ENCODE results near the gene POLR2F. TPM values are rescaled to one million over a fixed set of nuclear protein-coding genes. Genes with fewer than 3 reads are reported as not detected.

POLR2F gene
- 10 to 100 TPM; 48.2 to 64.9 TPM for total RNA-seq

GRCh38 chr22:37953437-37954179 is at the start of gene POLR2F, which contains the start of gene C22orf23:
POLR2F (plus strand) TSS chr22:37953699; CDS start chr22:37953788, 89 bp downstream.
C22orf23 (minus strand) TSS chr22:37953601; CDS start chr22:37953149, 452 bp downstream.

GRCh38 chr22:37905534-37906363 is 47.8 kb upstream of the POLR2F start, which contains the start of gene MICALL1:
MICALL1 (plus strand) TSS chr22:37906297; CDS start chr22:37906423, 126 bp downstream.

GRCh38 chr22:37983860-37984791 is 30.6 kb downstream of the POLR2F start, which contains the start of gene SOX10:
SOX10 (minus strand) TSS chr22:37984555; CDS start chr22:37983784, 771 bp downstream.

Other genes starting within 250 kb of the POLR2F start
- 10 to 100 TPM in 1 of 2 donors, 1 to 10 TPM in 1; 9.6 to 16.7 TPM for gene GCAT, start 145.8 kb upstream of the POLR2F start, total RNA-seq
- gene GALR3, start 130.3 kb upstream of the POLR2F start, total RNA-seq, result not detected
- gene ANKRD54, start 109.4 kb upstream of the POLR2F start, total RNA-seq, result 10 to 100 TPM; 78.3 to 82.6 TPM
- 100 to 1,000 TPM; 159 to 240 TPM for gene EIF3L, start 104.3 kb upstream of the POLR2F start, total RNA-seq
- 10 to 100 TPM; 24.8 to 33.6 TPM for gene MICALL1, start 47.4 kb upstream of the POLR2F start, total RNA-seq
- under 1 TPM in 1 of 2 donors, not detected in 1; 0.34 TPM for gene C22orf23, start 98 bp upstream of the POLR2F start, total RNA-seq
- 100 to 1,000 TPM; 272 to 296 TPM for gene SOX10, start 30.9 kb downstream of the POLR2F start, total RNA-seq
- gene PICK1, start 103.7 kb downstream of the POLR2F start, total RNA-seq, result 10 to 100 TPM; 21.0 to 22.0 TPM
- gene SLC16A8, start 130.5 kb downstream of the POLR2F start, total RNA-seq, result not detected
- 10 to 100 TPM in 1 of 2 donors, 1 to 10 TPM in 1; 8.9 to 28.0 TPM for gene BAIAP2L2, start 157.0 kb downstream of the POLR2F start, total RNA-seq
- gene PLA2G6, start 228.1 kb downstream of the POLR2F start, total RNA-seq, result 10 to 100 TPM; 12.0 to 18.2 TPM
- gene MAFF, start 248.3 kb downstream of the POLR2F start, total RNA-seq, result 10 to 100 TPM in 1 of 2 donors, 1 to 10 TPM in 1; 8.6 to 23.0 TPM

Measured in melanocyte of skin (primary cell).